HT-29 (cell line): Measurements from ENCODE around the gene POLR1F. TPM values are rescaled to one million over a fixed set of nuclear protein-coding genes. Genes with fewer than 3 reads are reported as not detected.
"Not testable (repeated sequence)": the region's sequence is repeated elsewhere in the genome, so short reads cannot be mapped to it uniquely, and the experiment has no call there.

Experiments used
- DNase-seq: peaks from one replicate; pipeline ENCODE4 v3.0.0-alpha.2; 2015; ENCODE audit warnings: low spot score
- total RNA-seq: library from RNA; depleted of rRNA; stranded (reverse); fragments of >200 nt; shearing (Covaris generic); gene quantifications from 2 replicates; pipeline ENCODE4 v1.2.3, GENCODE V29; 2014; rRNA removed

POLR1F gene
- total RNA-seq, result 9.7 and 10.1 TPM in 2 replicates

GRCh38 chr7:19708397-19709248 is at the start of gene POLR1F:
POLR1F (minus strand) TSS chr7:19709037; CDS start chr7:19709016, 21 bp downstream.
- DNase-seq, result peak; percentile 98

- DNase-seq, result peak; percentile 88
Observed at GRCh38 chr7:19754521-19755116, 45.8 kb upstream of the POLR1F start.

- no peak for DNase-seq
Observed at GRCh38 chr7:19752020-19752419, 43.2 kb upstream of the POLR1F start.

GRCh38 chr7:19749658-19750057 is 40.8 kb upstream of the POLR1F start:
- peak; percentile 40 for DNase-seq

- peak; percentile 71 for DNase-seq
Observed at GRCh38 chr7:19747740-19748339, 39.0 kb upstream of the POLR1F start.

- DNase-seq, result no peak
Observed at GRCh38 chr7:19744075-19744474, 35.2 kb upstream of the POLR1F start.

- DNase-seq, result no peak
Observed at GRCh38 chr7:19728716-19729115, 19.9 kb upstream of the POLR1F start.

GRCh38 chr7:19725770-19726169 is 16.9 kb upstream of the POLR1F start:
- DNase-seq, result no peak

GRCh38 chr7:19715499-19715898 is 6.7 kb upstream of the POLR1F start:
- no peak for DNase-seq

- peak; percentile 73 for DNase-seq
Observed at GRCh38 chr7:19713676-19714075, 4.8 kb upstream of the POLR1F start.

GRCh38 chr7:19709249-19709578 is 377 bp upstream of the POLR1F start:
- DNase-seq, result no peak

- DNase-seq, result no peak
Observed at GRCh38 chr7:19707240-19707639, 1.6 kb downstream of the POLR1F start.

- DNase-seq, result no peak
Observed at GRCh38 chr7:19705663-19706062, 3.2 kb downstream of the POLR1F start.

GRCh38 chr7:19701471-19701870 is 7.4 kb downstream of the POLR1F start:
- DNase-seq, result no peak

GRCh38 chr7:19700936-19701335 is 7.9 kb downstream of the POLR1F start:
- no peak for DNase-seq

- DNase-seq, result no peak
Observed at GRCh38 chr7:19698331-19698730, 10.5 kb downstream of the POLR1F start.

GRCh38 chr7:19696926-19697325 is 11.9 kb downstream of the POLR1F start:
- DNase-seq, result no peak

- DNase-seq, result no peak
Observed at GRCh38 chr7:19692111-19692828, 16.6 kb downstream of the POLR1F start.

- no peak for DNase-seq
Observed at GRCh38 chr7:19690736-19691135, 18.1 kb downstream of the POLR1F start.

- DNase-seq, result not testable (repeated sequence)
Observed at GRCh38 chr7:19689130-19689529, 19.7 kb downstream of the POLR1F start.

GRCh38 chr7:19681596-19681995 is 27.2 kb downstream of the POLR1F start:
- no peak for DNase-seq

GRCh38 chr7:19677180-19677579 is 31.7 kb downstream of the POLR1F start:
- DNase-seq, result no peak
